Endothelial cell of umbilical vein (primary cell): Measurements from ENCODE around the gene CMTM8. TPM values are rescaled to one million over a fixed set of nuclear protein-coding genes. Genes with fewer than 3 reads are reported as not detected.

Source experiments
- BruUV-seq: library from RNA; stranded (reverse); fragments of 400-500 nt; replicated peaks from 2 replicates; lab custom pipeline; 2021; lab: Mats Ljungman, UMichigan
- CTCF ChIA-PET: fragments of 300-600, 350-600 bp; sonication (Branson Sonifier 250); formaldehyde crosslinking; loops from one replicate; lab custom pipeline; 2021; ENCODE audit warnings: antibody characterized with exemption, inconsistent platforms; lab: Charles Lee
- POLR2A ChIA-PET: fragments of 300-600, 350-600 bp; sonication (Branson Sonifier 250); formaldehyde crosslinking; loops from one replicate; lab custom pipeline; 2021; ENCODE audit warnings: antibody characterized with exemption, inconsistent platforms; lab: Charles Lee
- DNase-seq: peaks from one replicate; pipeline ENCODE4 v3.0.0-alpha.2; 2011; ENCODE audit warnings: low read depth, low spot score
- FAIRE-seq: peaks from 2 replicates; lab custom pipeline; 2011; peaks lifted over from hg19 to GRCh38; lab: Jason Lieb, UNC
- H2AFZ ChIP-seq: 2 replicates; pipeline ENCODE4 v1.6.0; 2012; ENCODE audit warnings: low read depth, low read length, control low read depth, inconsistent platforms
- H3K27ac ChIP-seq: 2 replicates; pipeline ENCODE4 v1.5.1; 2011; ENCODE audit warnings: low read depth, mild to moderate bottlenecking, control low read depth, low read length, moderate library complexity; ENCODE audit not compliant: insufficient read depth
- H3K27me3 ChIP-seq, 2 experiments: 2 replicates each; pipeline versions ENCODE4 v1.6.0 to v1.6.1; 2011; ENCODE audit warnings: low read length in 2 of 2, mixed read lengths in 1 of 2; ENCODE audit not compliant: control insufficient read depth in 2 of 2, insufficient read depth in 2 of 2
- H3K36me3 ChIP-seq, 2 experiments: 2 replicates in 1 of 2; 3 replicates in 1 of 2; pipeline ENCODE4 v1.5.1; 2011; ENCODE audit warnings: low read length in 2 of 2, mild to moderate bottlenecking in 1 of 2, moderate library complexity in 1 of 2; ENCODE audit not compliant: control insufficient read depth in 2 of 2, insufficient read depth in 2 of 2; ENCODE audit errors: extremely low read depth in 1 of 2
- H3K4me1 ChIP-seq: 3 replicates; pipeline ENCODE4 v1.5.1; 2011; ENCODE audit warnings: mild to moderate bottlenecking, low read length; ENCODE audit not compliant: control insufficient read depth, insufficient read depth; ENCODE audit errors: extremely low read depth
- H3K4me2 ChIP-seq: 2 replicates; pipeline ENCODE4 v1.6.1; 2011; ENCODE audit warnings: low read length, control low read depth, mixed read lengths; ENCODE audit not compliant: insufficient read depth
- H3K4me3 ChIP-seq, 3 experiments: fragments of 200-600 bp in 1 of 3; sonication (generic), shearing (Covaris generic) in 1 of 3; replicated peaks in 1 of 3; 2 replicates each; pipeline ENCODE4 v1.5.1; 2011 to 2016; ENCODE audit warnings: control low read depth in 3 of 3, low read length in 3 of 3, mild to moderate bottlenecking in 2 of 3, inconsistent platforms in 1 of 3, low read depth in 1 of 3, moderate library complexity in 1 of 3; ENCODE audit not compliant: insufficient read depth in 1 of 3
- H3K79me2 ChIP-seq: 2 replicates; pipeline ENCODE4 v1.6.0; 2012; ENCODE audit warnings: low read length, inconsistent platforms; ENCODE audit not compliant: control insufficient read depth, insufficient read depth
- H3K9ac ChIP-seq: replicated peaks from 2 replicates; pipeline ENCODE3; 2011; ENCODE audit warnings: low read length, control low read depth; ENCODE audit not compliant: insufficient read depth; ENCODE audit errors: extremely low read depth
- H3K9me1 ChIP-seq: replicated peaks from 3 replicates; pipeline ENCODE4 v1.6.0; 2011; ENCODE audit warnings: mild to moderate bottlenecking, low read length; ENCODE audit not compliant: control insufficient read depth, insufficient read depth; ENCODE audit errors: extremely low read depth
- H3K9me3 ChIP-seq: replicated peaks from 2 replicates; pipeline ENCODE4 v1.5.1; 2012; ENCODE audit warnings: low read length, inconsistent platforms; ENCODE audit not compliant: control insufficient read depth, insufficient read depth
- H4K20me1 ChIP-seq: replicated peaks from 2 replicates; pipeline ENCODE3; 2011; ENCODE audit warnings: mild to moderate bottlenecking, low read length; ENCODE audit not compliant: control insufficient read depth, insufficient read depth; ENCODE audit errors: extremely low read depth
- EZH2 ChIP-seq: IDR thresholded peaks from 2 replicates; pipeline ENCODE4 v1.6.1; 2012; ENCODE audit warnings: borderline replicate concordance, low read depth, mild to moderate bottlenecking, moderate library complexity, low read length, inconsistent platforms; ENCODE audit not compliant: severe bottlenecking
- GATA2 ChIP-seq: IDR thresholded peaks from 2 replicates; pipeline ENCODE4 v1.7.0; 2011; ENCODE audit warnings: low read depth, mild to moderate bottlenecking, moderate library complexity, mixed read lengths, low read length; ENCODE audit not compliant: insufficient read length, insufficient read depth
- JUN ChIP-seq: IDR thresholded peaks from 2 replicates; pipeline ENCODE4 v1.6.1; 2011; ENCODE audit warnings: borderline replicate concordance, low read depth; ENCODE audit not compliant: insufficient read length, insufficient read depth
- MYC ChIP-seq: IDR thresholded peaks from one replicate; pipeline ENCODE4 v1.6.1; 2011; ENCODE audit warnings: mild to moderate bottlenecking, low read depth, low read length
- dilution Hi-C: fragments of 300-500 bp; cut with MboI; formaldehyde crosslinking; loops from one replicate; pipeline ENCODE4 v1.15.0; 2019; ENCODE audit warnings: low sequenced_read_pairs; ENCODE audit not compliant: extremely low pct_ligation_motif_present
- intact Hi-C: fragments of 100-400 bp; cut with micrococcal nuclease; formaldehyde crosslinking; loops from one replicate; pipeline ENCODE4 v1.10.0; 2022
- polyA plus RNA-seq, 4 experiments: library from polyadenylated mRNA; depleted of rRNA in 3 of 4; stranded (reverse) in 3 of 4; unstranded in 1 of 4; fragments of >200 nt; gene quantifications; 2 replicates each; pipeline versions ENCODE4 v1.2.1 to v1.2.3, GENCODE V29; 2011 to 2012; ENCODE audit warnings: missing spikeins in 1 of 4
- total RNA-seq: library from RNA; stranded (reverse); gene quantifications from 2 replicates; pipeline ENCODE4 v1.2.3, GENCODE V29; 2021
- TF ChIP-seq, protein P1 (sequence below), 2 donors: IDR thresholded peaks; 1 replicate in 1 of 2; 2 replicates in 1 of 2; pipeline ENCODE4 v1.5.1; 2011; ENCODE audit warnings: low read length in 2 of 2, mild to moderate bottlenecking in 2 of 2, moderate library complexity in 2 of 2, control low read depth in 1 of 2, inconsistent platforms in 1 of 2, low read depth in 1 of 2; ENCODE audit not compliant: insufficient read depth in 1 of 2; ENCODE audit errors: extremely low read depth in 1 of 2
- TF ChIP-seq, protein P2 (sequence below): IDR thresholded peaks from 2 replicates; pipeline ENCODE4 v1.6.1; 2011; ENCODE audit not compliant: insufficient read depth, insufficient read length

The CMTM8 gene
- total and polyA plus RNA-seq, 2 donors (not counting 3 experiments of a cell fraction or from before 2014, with no cell fraction given): 7.3 to 11.9 TPM

DNA sequence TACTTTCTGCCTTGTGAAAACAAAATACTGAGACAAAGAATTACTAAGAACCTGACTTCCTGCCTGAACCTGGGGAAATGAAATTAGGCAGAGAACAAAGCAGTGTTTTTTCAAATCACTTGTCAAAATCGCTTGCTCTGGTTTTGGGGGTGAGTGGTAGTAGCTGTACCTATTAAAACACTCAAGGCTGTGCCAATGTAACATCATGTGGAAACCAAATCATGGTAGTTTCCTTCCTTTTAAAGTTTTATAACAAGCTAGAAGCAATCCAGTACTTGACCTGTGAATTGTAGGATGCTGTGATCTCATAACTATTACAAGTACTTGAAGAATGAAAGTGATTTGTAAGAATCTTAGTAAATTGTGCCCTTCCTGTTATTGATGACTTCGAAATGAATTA, 6.7 kb downstream of the CMTM8 start:
- no TSS peak for BruUV-seq
- DNase-seq: peak; percentile 54
- POLR2A ChIA-PET: no interaction called here

More for the DNA sequence above, 6.7 kb downstream of the CMTM8 start:
- H3K79me2 ChIP-seq: no peaks in the 10 kb centered on the region
- intact Hi-C loops: no loop called here
- H3K4me1 ChIP-seq: peaks cover 15% of the 10 kb centered on the region
- no peak overlapping the region for H3K4me3 ChIP-seq
- H3K27me3 ChIP-seq: no peaks in the 10 kb centered on the region
- H3K36me3 ChIP-seq: no peaks in the 10 kb centered on the region
- peak; percentile 90 for FAIRE-seq
- no peaks in the 10 kb centered on the region for H3K9me3 ChIP-seq
- CTCF ChIA-PET: interaction anchor here (0.6 to 1.1 kb wide), 4 partner anchors 9 to 68 kb away, joined by 3 to 4 read pairs (median 3); no protein-coding TSS in a partner anchor
- H3K4me2 ChIP-seq: peak overlapping the region; percentile 57
- TF ChIP-seq MYC (no peak), EZH2 (no peak), JUN (no peak), GATA2 (no peak)
- TF ChIP-seq, protein P1, sequence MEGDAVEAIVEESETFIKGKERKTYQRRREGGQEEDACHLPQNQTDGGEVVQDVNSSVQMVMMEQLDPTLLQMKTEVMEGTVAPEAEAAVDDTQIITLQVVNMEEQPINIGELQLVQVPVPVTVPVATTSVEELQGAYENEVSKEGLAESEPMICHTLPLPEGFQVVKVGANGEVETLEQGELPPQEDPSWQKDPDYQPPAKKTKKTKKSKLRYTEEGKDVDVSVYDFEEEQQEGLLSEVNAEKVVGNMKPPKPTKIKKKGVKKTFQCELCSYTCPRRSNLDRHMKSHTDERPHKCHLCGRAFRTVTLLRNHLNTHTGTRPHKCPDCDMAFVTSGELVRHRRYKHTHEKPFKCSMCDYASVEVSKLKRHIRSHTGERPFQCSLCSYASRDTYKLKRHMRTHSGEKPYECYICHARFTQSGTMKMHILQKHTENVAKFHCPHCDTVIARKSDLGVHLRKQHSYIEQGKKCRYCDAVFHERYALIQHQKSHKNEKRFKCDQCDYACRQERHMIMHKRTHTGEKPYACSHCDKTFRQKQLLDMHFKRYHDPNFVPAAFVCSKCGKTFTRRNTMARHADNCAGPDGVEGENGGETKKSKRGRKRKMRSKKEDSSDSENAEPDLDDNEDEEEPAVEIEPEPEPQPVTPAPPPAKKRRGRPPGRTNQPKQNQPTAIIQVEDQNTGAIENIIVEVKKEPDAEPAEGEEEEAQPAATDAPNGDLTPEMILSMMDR (IDR thresholded peaks at IDR 0.05; ENCODE audit: extremely low read depth in 1 of 2, insufficient read depth in 1 of 2, low read depth in 1 of 2, low read length in 2 of 2): no peak
- TF ChIP-seq, protein P2, sequence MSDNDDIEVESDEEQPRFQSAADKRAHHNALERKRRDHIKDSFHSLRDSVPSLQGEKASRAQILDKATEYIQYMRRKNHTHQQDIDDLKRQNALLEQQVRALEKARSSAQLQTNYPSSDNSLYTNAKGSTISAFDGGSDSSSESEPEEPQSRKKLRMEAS: no peak
- peak overlapping the region; percentile 51 for H2AFZ ChIP-seq
- no peaks in the 10 kb centered on the region for H4K20me1 ChIP-seq
- H3K27ac ChIP-seq: no peak overlapping the region
- H3K9me1 ChIP-seq: no peaks in the 10 kb centered on the region
- H3K9ac ChIP-seq: no peak overlapping the region
- dilution Hi-C loops: no loop called here
